ENCODE results near the gene WFIKKN2.

- TF ChIP-seq CTCF (IDR thresholded peaks at IDR 0.05; ENCODE audit: control extremely low read depth in 1 of 3, insufficient read depth in 1 of 3, low read depth in 1 of 3, low read length in 3 of 3) (no peak), NRF1 (IDR thresholded peaks at IDR 0.05; ENCODE audit: low read depth, low read length) (no peak), KDM1A (IDR thresholded peaks at IDR 0.05; ENCODE audit: borderline replicate concordance, low read length) (no peak)
Measured at GRCh38 chr17:50871364-50871763, 36.0 kb downstream of the WFIKKN2 start.

Measured in H1 (cell line).